Type B pancreatic cell (in vitro differentiated cells): ENCODE results near the gene EIF2AK3. TPM values are rescaled to one million over a fixed set of nuclear protein-coding genes. Genes with fewer than 3 reads are reported as not detected.

Experiments
- DNase-seq: peaks from one replicate; pipeline ENCODE4 v3.0.0; 2021; ENCODE audit warnings: mixed read lengths; ENCODE audit not compliant: unreplicated experiment; ENCODE audit errors: extremely low spot score
- H3K27ac Mint-ChIP-seq: 2 replicates; pipeline ENCODE4 v1.8.0; 2021; ENCODE audit warnings: mild to moderate bottlenecking, mixed read lengths
- H3K27me3 Mint-ChIP-seq: 2 replicates; pipeline ENCODE4 v1.8.0; 2021; ENCODE audit warnings: mixed read lengths
- H3K36me3 Mint-ChIP-seq: 2 replicates; pipeline ENCODE4 v1.8.0; 2021; ENCODE audit warnings: mixed read lengths
- H3K4me1 Mint-ChIP-seq: one replicate; pipeline ENCODE4 v1.8.0; 2021; ENCODE audit warnings: mixed read lengths; ENCODE audit not compliant: unreplicated experiment
- H3K4me3 Mint-ChIP-seq: 2 replicates; pipeline ENCODE4 v1.8.0; 2021; ENCODE audit warnings: mild to moderate bottlenecking, mixed read lengths
- H3K9me3 Mint-ChIP-seq: 2 replicates; pipeline ENCODE4 v1.8.0; 2021; ENCODE audit warnings: mixed read lengths
- CTCF ChIP-seq: fragments of 200-600 bp; sonication (generic); conservative IDR thresholded peaks from 2 replicates; pipeline ENCODE4 v1.5.0; 2021; ENCODE audit warnings: antibody characterized with exemption, mild to moderate bottlenecking
- total RNA-seq: library from RNA; stranded (reverse); gene quantifications from 2 replicates; pipeline ENCODE4 v1.2.1, GENCODE V29; 2021; ENCODE audit warnings: low replicate concordance

EIF2AK3 gene
- total RNA-seq, 1 donor from 2014 or later: 22.9 TPM

GRCh38 chr2:88564402-88564801, 62.9 kb downstream of the EIF2AK3 start:
- Mint-ChIP-seq H3K36me3 (peaks cover 24% of the 10 kb centered on the region), H3K27ac (no peak overlapping the region), H3K9me3 (no peaks in the 10 kb centered on the region), H3K4me1 (no peaks in the 10 kb centered on the region), H3K27me3 (no peaks in the 10 kb centered on the region), H3K4me3 (no peak overlapping the region)
- DNase-seq: no peak
- TF ChIP-seq CTCF: no peak

GRCh38 chr2:88563129-88563528, 64.1 kb downstream of the EIF2AK3 start:
- no peaks in the 10 kb centered on the region for H3K9me3 Mint-ChIP-seq
- H3K27ac Mint-ChIP-seq: no peak overlapping the region
- H3K36me3 Mint-ChIP-seq: peaks cover 26% of the 10 kb centered on the region
- no peak overlapping the region for H3K4me3 Mint-ChIP-seq
- no peaks in the 10 kb centered on the region for H3K27me3 Mint-ChIP-seq
- DNase-seq: no peak
- H3K4me1 Mint-ChIP-seq: no peaks in the 10 kb centered on the region
- TF ChIP-seq CTCF: no peak

- Mint-ChIP-seq H3K4me1 (no peaks in the 10 kb centered on the region), H3K27ac (no peak overlapping the region), H3K36me3 (peaks cover 19% of the 10 kb centered on the region), H3K27me3 (no peaks in the 10 kb centered on the region), H3K9me3 (no peaks in the 10 kb centered on the region), H3K4me3 (no peak overlapping the region)
- no peak for DNase-seq
- TF ChIP-seq CTCF: no peak
Measured at GRCh38 chr2:88561646-88562388, 65.4 kb downstream of the EIF2AK3 start.

GRCh38 chr2:88560619-88561307, 66.5 kb downstream of the EIF2AK3 start:
- Mint-ChIP-seq H3K36me3 (peaks cover 23% of the 10 kb centered on the region), H3K27ac (no peak overlapping the region), H3K4me3 (no peak overlapping the region), H3K4me1 (no peaks in the 10 kb centered on the region), H3K27me3 (no peaks in the 10 kb centered on the region), H3K9me3 (no peaks in the 10 kb centered on the region)
- DNase-seq: no peak
- no peak for TF ChIP-seq CTCF

GRCh38 chr2:88557290-88557689, 70.0 kb downstream of the EIF2AK3 start:
- DNase-seq: no peak
- Mint-ChIP-seq H3K9me3 (no peaks in the 10 kb centered on the region), H3K4me3 (no peak overlapping the region), H3K27ac (no peak overlapping the region), H3K27me3 (peaks cover 6% of the 10 kb centered on the region), H3K4me1 (no peaks in the 10 kb centered on the region), H3K36me3 (peaks cover 24% of the 10 kb centered on the region)
- no peak for TF ChIP-seq CTCF
